D721Med (cell line): ENCODE data around the gene PRAMEF5.
"Not testable (repeated sequence)": the region's sequence is repeated elsewhere in the genome, so short reads cannot be mapped to it uniquely, and the experiment has no call there.

Source experiments
- DNase-seq: peaks from one replicate; pipeline ENCODE4 v3.0.0; 2011; ENCODE audit warnings: low spot score; ENCODE audit not compliant: insufficient read length
- FAIRE-seq: peaks from 2 replicates; lab custom pipeline; 2011; peaks lifted over from hg19 to GRCh38; lab: Jason Lieb, UNC

PRAMEF5 gene

DNA sequence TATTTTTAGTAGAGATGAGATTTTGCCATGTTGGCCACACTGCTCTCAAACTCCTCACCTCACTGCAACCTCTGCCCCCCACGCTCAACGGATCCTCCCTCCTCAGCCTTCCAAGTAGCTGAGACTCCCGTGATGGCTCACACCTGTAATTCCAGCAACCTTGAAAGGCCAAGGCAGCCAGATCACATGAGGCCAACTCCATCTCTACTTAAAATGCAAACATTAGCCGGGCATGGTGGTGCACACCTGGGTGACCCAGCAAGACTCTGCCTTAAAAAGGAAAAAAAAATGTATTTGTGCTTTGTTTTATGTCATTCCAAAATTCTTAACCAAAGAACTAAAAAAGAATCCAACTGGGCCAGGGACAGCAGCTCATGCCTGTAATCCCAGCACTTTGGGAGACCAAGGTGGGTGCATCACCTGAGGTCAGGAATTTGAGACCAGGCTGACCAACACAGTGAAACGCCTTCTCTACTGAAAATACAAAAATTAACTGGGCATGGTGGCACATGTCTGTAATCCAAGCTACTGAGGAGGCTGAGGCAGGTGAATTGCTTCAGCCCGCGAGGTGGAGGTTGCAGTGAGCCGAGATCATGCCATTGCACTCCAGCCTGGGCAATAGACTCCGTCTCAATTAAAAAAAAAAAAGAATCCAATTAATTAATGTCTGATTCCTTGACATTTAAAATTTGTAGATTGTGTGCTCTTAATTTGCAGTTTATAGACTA, 10.3 kb upstream of the PRAMEF5 start:
- not testable (repeated sequence) for FAIRE-seq, DNase-seq

DNA sequence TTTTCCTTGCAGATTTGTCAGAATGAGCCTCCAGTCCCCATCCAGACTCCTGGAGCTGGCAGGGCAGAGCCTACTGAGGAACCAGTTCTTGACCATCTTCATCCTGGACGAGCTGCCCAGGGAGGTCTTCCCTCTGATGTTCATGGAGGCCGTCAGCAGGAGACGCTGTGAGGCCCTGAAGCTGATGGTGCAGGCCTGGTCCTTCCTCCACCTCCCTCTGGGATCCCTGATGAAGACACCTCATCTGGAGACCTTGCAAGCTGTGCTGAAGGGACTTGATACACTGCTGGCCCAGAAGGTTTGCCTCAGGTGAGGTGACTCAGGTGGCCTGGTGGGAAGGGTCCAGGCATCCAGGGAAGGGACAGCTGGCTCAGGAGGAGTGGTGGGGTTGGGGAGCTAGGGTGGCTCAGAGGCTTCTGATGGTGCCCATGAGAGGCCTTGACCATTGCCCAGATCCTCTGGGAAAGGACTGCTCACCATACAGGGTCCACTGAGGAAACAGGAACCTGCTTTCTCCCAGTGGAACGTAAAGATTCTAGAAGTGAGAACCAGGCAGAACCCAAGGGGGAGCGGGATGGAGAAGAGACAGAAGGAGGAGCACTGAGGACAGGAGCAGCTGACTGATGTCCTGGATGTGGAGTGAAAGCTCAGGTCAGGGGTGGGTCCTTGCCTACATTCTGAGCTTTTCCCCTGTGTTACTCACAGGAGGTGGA, 8.0 kb upstream of the PRAMEF5 start:
- FAIRE-seq, DNase-seq: not testable (repeated sequence)

DNA sequence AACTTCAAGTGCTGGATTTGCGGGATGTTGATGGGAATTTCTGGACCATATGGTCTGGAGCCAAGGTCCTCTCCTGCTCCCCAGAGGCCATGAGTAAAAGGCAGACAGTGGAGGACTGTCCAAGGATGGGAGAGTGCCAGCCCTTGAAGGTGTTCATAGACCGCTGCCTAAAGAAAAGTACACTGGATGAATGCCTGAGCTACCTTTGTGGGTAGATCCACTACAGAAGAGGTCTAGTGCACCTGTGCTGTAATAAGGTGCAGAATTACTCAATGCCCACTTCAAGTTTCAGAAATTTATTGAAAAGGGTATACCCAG, 7.5 kb upstream of the PRAMEF5 start:
- FAIRE-seq, DNase-seq: not testable (repeated sequence)

DNA sequence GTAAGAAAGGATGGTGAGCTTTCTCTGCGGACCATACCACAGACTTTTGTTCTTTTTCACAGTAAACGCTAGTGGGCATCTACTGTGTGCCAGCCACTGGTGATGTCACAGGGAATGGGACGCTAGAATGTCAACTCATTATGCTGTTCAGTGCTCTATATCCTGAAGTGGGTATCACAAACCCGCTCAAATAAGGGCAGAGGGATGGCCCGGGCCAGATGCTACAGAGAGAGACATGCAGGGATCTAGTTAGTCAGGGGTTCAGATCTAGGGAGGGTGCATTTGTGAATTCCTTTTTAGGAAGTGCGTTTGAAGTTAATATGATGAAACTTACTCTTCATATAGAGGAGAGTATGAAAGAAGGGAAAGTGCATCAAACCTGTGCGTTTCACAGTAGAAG, 6.9 kb upstream of the PRAMEF5 start:
- not testable (repeated sequence) for DNase-seq, FAIRE-seq

DNA sequence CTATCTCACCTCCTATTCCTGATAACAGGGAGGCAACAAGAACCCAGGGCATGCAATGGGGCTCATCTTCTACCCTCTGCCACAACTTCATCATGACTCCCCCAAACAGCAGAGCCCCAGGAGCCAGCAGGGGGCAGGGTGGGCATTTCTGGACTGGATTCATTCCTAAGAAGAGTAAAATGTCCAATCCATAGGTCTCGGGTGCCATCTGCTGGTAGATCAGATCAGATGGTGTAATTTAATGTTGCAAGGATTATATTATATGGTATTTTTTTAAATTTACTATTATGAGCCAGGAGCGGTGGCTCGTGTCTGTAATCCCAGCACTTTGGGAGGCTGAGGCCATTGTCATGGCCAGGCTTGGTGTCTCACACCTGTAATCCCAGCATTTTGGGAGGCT, 11.1 kb downstream of the PRAMEF5 start:
- FAIRE-seq, DNase-seq: not testable (repeated sequence)

DNA sequence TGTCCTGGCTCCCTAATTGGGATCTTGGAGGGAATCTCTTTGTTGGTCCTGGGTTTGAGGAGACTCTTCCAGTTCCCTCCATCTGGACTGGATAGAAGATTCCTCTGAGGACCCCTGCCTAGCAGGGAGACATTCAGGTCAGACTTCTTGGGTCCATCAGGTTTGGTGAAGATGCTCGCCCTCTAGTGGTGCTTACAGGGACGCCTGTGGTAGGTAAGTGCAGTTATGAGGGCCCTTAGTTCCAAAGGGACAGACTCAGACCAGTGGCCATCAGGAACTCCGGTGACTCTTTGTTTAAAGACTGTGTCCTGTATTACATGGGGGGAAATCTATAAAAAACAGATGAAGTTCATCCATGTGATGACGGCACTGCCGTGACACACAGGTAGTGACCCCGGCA, 23.0 kb downstream of the PRAMEF5 start:
- not testable (repeated sequence) for FAIRE-seq, DNase-seq

DNA sequence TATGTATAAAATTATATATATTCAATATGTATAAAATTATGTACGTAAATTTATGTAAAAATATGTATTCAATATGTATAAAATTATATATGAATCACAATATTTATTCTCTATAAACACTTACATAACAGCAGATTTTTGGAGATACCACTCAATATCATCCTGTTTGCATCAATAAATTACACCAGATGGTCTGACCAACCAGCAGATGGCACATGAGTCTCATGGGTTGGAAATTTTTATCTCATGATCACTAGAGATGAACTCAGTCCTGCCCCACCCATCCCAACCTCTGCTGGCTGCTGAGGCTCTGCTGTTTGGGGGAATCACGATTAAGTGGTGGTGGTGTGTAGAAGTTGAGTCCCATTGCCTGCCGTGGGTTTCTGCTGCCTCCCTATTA, 25.6 kb downstream of the PRAMEF5 start:
- not testable (repeated sequence) for DNase-seq, FAIRE-seq

DNA sequence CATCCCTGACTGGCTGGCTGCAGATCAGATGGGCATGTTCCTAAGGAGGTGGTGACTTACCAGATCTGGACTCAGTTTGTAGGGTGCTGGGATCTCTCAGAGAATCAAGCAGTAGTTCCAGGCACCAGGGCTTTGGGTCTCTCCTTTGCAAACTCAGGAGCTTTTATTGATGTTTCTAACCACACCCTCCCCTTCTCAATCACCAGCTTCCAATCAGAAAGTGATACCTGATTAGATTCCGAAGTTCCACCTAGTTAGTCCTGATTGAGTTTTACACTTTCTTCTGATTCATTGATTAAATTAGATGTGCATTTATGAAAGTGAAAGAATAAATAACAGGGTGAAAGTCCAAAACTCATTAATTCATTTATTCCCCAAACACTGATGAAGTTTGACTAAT, 31.0 kb downstream of the PRAMEF5 start, which contains the start of gene PRAMEF8:
TSS of gene PRAMEF8 (minus strand) at position 101 of the 400 bp plus-strand sequence. CDS start 1,046 bp downstream, outside the sequence.
- DNase-seq, FAIRE-seq: not testable (repeated sequence)

DNA sequence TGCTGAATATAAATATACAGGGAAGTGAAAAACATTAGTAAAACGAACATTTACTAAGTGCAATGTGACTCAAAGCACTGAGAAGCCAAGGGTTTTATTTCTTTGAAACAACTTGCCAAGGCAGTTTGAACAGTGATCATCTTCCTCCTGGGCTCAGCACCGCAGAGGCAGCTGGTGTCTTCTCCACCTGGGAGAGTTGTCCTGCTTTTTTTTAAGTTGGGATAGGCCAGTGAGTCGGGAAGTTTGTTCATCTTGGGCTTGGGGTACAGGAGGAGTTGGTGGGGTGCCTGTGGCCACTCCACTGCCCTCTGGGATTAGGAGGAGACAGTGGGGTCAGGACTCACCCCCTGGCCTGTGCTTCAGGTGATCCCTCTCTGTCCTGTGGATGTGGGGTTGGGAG, 35.0 kb downstream of the PRAMEF5 start:
- not testable (repeated sequence) for FAIRE-seq

DNA sequence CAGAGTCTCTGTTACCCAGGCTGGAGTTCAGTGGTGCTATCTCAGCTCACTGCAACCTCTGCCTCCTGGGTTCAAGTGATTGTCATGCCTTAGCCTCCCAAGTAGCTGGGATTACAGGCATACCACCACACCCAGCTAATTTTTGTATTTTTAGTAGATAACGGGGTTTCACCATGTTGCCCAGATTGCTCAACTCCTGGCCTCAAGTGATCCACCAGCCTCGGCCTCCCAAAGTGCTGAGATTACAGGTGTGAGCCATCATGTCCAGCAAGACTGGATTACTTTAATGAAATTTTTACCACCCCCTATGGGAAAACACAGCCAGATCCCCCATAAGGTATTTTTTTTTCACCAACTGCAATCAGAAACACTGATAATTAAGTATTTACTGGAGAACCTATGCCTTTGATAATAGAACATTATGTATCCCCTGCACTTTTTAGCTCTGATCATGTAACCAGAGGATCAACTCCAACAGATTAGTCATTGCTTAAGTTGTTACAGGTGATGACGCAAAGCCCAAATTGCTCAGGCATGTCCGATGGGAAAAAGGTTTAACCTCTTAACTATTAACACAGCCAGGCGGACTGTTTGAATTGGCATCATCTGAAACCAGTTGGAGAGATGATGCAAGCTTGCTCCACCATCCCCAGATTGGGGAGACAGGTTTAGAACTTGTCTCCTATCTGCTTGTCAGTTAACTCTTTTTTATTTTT, 43.4 kb downstream of the PRAMEF5 start:
- not testable (repeated sequence) for FAIRE-seq, DNase-seq

More for the DNA sequence above, 35.0 kb downstream of the PRAMEF5 start:
- not testable (repeated sequence) for DNase-seq

DNA sequence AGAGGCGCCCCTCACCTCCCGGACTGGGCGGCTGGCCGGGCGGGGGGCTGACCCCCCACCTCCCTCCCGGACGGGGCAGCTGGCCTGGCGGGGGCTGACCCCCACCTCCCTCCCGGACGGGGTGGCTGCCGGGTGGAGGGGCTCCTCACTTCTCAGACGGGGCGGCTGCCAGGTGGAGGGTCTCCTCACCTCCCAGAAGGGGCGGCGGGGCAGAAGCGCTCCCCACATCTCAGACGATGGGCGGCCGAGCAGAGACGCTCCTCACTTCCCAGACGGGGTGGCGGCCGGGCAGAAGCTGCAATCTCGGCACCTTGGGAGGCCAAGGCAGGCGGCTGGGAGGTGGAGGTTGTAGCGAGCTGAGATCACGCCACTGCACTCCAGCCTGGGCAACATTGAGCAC, 44.7 kb downstream of the PRAMEF5 start:
- DNase-seq, FAIRE-seq: not testable (repeated sequence)

DNA sequence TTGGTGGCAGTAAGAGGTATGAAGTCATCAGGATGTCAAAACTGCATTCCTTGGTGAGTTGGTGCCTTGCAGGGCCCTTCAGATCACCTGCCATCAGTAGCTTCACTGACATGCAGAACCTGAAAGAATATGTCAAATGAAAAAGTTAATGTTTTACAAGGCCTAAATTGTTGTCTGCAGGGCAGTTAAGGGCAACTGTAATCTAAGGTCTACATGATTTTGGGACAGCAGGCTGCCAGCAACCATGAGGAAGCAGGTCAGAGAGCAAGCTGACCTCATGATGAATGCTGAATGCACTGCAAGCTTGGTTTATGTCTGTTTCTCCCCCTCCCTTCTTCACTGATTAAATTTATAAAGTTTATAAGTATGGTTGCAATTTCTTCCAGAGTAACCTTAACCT, 48.2 kb downstream of the PRAMEF5 start:
- not testable (repeated sequence) for FAIRE-seq, DNase-seq

DNA sequence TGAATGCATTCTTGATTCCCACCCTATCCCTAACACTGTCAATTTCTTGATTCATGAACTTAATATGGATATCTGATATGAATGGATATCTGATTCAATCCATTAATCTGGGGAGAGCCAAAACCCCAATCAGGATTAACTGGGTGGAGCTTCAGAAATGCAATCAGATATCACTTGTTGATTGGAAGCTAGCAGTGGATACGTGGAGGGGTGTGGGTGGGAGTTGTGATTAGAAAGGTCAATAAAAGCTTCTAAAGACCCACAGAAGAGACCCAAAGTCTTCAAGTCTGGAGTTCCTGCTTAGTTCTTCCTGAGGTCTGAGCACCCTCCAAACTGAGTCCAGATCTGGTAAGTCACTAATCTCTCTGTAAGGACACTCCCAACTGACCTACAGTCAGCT, 49.2 kb downstream of the PRAMEF5 start, which contains the start of gene PRAMEF33:
TSS of gene PRAMEF33 (plus strand) at position 301 of the 400 bp plus-strand sequence. CDS start 2,416 bp downstream, outside the sequence.
- DNase-seq, FAIRE-seq: not testable (repeated sequence)
